Hepatocyte (in vitro differentiated cells): ENCODE measurements around the gene SLC45A2. TPM values are rescaled to one million over a fixed set of nuclear protein-coding genes. Genes with fewer than 3 reads are reported as not detected.
A peak's percentile ranks its signal among the peaks of the same experiment; 100 is the strongest.

ENCODE experiments used
- DNase-seq: peaks from one replicate; pipeline ENCODE4 v3.0.0-alpha.2; 2016; ENCODE audit warnings: low spot score
- H2AFZ ChIP-seq: fragments of 200-600 bp; sonication (generic); 2 replicates; pipeline ENCODE4 v1.6.0; 2016; ENCODE audit warnings: antibody characterized with exemption, mild to moderate bottlenecking
- H3K27ac ChIP-seq: fragments of 200-600 bp; sonication (generic); 2 replicates; pipeline ENCODE4 v1.5.1; 2016; ENCODE audit warnings: mild to moderate bottlenecking
- H3K27me3 ChIP-seq: fragments of 200-600 bp; sonication (generic); 2 replicates; pipeline ENCODE4 v1.6.1; 2016
- H3K36me3 ChIP-seq: fragments of 200-600 bp; sonication (generic); replicated peaks from 2 replicates; pipeline ENCODE4 v1.5.1; 2016; ENCODE audit warnings: low read depth; ENCODE audit not compliant: insufficient read depth
- H3K4me1 ChIP-seq: fragments of 200-600 bp; sonication (generic); 2 replicates; pipeline ENCODE4 v1.5.1; 2016; ENCODE audit warnings: mild to moderate bottlenecking, moderate library complexity; ENCODE audit not compliant: insufficient read depth
- H3K4me2 ChIP-seq: fragments of 200-600 bp; sonication (generic); 2 replicates; pipeline ENCODE4 v1.6.0; 2016
- H3K4me3 ChIP-seq: fragments of 200-600 bp; sonication (generic); 2 replicates; pipeline ENCODE4 v1.5.1; 2016; ENCODE audit warnings: mild to moderate bottlenecking
- H3K79me2 ChIP-seq: fragments of 200-600 bp; sonication (generic); 2 replicates; pipeline ENCODE4 v1.6.0; 2017; ENCODE audit warnings: mild to moderate bottlenecking
- H3K9me2 ChIP-seq: fragments of 200-600 bp; sonication (generic); replicated peaks from 2 replicates; pipeline ENCODE4 v1.6.0; 2017; ENCODE audit warnings: mild to moderate bottlenecking; ENCODE audit not compliant: insufficient read depth
- H3K9me3 ChIP-seq: fragments of 200-600 bp; sonication (generic); 2 replicates; pipeline ENCODE4 v1.5.1; 2016; ENCODE audit warnings: low read depth, mild to moderate bottlenecking
- H4K20me1 ChIP-seq: fragments of 200-600 bp; sonication (generic); 2 replicates; pipeline ENCODE4 v1.6.0; 2016; ENCODE audit warnings: mild to moderate bottlenecking; ENCODE audit not compliant: insufficient read depth, poor library complexity, severe bottlenecking
- EZH2 ChIP-seq: fragments of 200-600 bp; sonication (generic); IDR thresholded peaks from 2 replicates; pipeline ENCODE4 v1.6.1; 2016; ENCODE audit warnings: antibody characterized with exemption, mild to moderate bottlenecking, borderline replicate concordance
- EZH2phosphoT487 ChIP-seq: fragments of 200-600 bp; sonication (generic); IDR thresholded peaks from one replicate; pipeline ENCODE4 v1.6.1; 2018; ENCODE audit warnings: antibody characterized with exemption, mild to moderate bottlenecking, low read depth, moderate library complexity; ENCODE audit not compliant: unreplicated experiment, severe bottlenecking
- WGBS: methylation state at CpG from one replicate; pipeline ENCODE4 v1.1.6; 2016; ENCODE audit warnings: low lambda C conversion rate; ENCODE audit errors: missing lambda C conversion rate; 5-methylcytosine and 5-hydroxymethylcytosine counted together
- polyA plus RNA-seq: library from polyadenylated mRNA; unstranded; fragments of >200 nt; fragmentation: Nextera tagmentation; extraction: Ambion mirVana; gene quantifications from 2 replicates; pipeline ENCODE4 v1.2.1, GENCODE V29; 2016
- total RNA-seq: library from RNA; depleted of rRNA; stranded (reverse); fragments of >200 nt; gene quantifications from 2 replicates; pipeline ENCODE4 v1.2.3, GENCODE V29; 2014
- TF ChIP-seq, protein P1 (sequence below): fragments of 200-600 bp; sonication (generic); IDR thresholded peaks from 2 replicates; pipeline ENCODE4 v1.5.1; 2016; ENCODE audit warnings: antibody characterized with exemption, mild to moderate bottlenecking; ENCODE audit not compliant: poor library complexity

SLC45A2 gene
- total and polyA plus RNA-seq, 2 experiments from 2014 or later: 1.4 to 1.8 TPM

DNA sequence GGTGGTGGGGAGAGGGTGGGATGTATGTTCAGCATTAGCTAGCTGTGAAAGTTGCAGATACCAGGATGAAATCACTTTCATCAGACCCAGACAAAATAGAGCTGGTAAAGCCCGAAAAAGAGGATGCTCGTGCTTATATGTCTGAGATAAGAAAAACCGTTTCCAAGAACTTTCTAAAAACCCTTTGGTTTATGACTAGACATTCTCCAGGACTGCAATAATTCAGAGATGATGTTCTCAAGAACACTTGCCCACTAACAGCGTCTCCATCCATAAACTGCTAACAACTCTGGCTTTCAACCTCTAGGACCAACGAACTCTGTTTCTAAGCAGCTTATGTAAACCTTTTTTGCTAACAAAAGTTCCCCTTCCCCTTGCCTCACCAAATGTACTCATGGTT, 31.7 kb upstream of the SLC45A2 start:
- H3K4me1 ChIP-seq: peaks cover 32% of the 10 kb centered on the region
- no peaks in the 10 kb centered on the region for H4K20me1 ChIP-seq
- 36% methylated on average over 5 of the region's 5 CpGs for WGBS
- H3K4me3 ChIP-seq: no peak overlapping the region
- H3K36me3 ChIP-seq: no peaks in the 10 kb centered on the region
- no peak overlapping the region for H2AFZ ChIP-seq
- peak overlapping the region; percentile 52 for H3K4me2 ChIP-seq
- no peaks in the 10 kb centered on the region for H3K9me3 ChIP-seq
- peak overlapping the region; percentile 85 for H3K27ac ChIP-seq
- DNase-seq: no peak
- no peaks in the 10 kb centered on the region for H3K79me2 ChIP-seq
- TF ChIP-seq EZH2 (no peak), EZH2phosphoT487 (no peak)
- TF ChIP-seq, protein P1, sequence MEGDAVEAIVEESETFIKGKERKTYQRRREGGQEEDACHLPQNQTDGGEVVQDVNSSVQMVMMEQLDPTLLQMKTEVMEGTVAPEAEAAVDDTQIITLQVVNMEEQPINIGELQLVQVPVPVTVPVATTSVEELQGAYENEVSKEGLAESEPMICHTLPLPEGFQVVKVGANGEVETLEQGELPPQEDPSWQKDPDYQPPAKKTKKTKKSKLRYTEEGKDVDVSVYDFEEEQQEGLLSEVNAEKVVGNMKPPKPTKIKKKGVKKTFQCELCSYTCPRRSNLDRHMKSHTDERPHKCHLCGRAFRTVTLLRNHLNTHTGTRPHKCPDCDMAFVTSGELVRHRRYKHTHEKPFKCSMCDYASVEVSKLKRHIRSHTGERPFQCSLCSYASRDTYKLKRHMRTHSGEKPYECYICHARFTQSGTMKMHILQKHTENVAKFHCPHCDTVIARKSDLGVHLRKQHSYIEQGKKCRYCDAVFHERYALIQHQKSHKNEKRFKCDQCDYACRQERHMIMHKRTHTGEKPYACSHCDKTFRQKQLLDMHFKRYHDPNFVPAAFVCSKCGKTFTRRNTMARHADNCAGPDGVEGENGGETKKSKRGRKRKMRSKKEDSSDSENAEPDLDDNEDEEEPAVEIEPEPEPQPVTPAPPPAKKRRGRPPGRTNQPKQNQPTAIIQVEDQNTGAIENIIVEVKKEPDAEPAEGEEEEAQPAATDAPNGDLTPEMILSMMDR: no peak
- no peaks in the 10 kb centered on the region for H3K27me3 ChIP-seq
- no peaks in the 10 kb centered on the region for H3K9me2 ChIP-seq

DNA sequence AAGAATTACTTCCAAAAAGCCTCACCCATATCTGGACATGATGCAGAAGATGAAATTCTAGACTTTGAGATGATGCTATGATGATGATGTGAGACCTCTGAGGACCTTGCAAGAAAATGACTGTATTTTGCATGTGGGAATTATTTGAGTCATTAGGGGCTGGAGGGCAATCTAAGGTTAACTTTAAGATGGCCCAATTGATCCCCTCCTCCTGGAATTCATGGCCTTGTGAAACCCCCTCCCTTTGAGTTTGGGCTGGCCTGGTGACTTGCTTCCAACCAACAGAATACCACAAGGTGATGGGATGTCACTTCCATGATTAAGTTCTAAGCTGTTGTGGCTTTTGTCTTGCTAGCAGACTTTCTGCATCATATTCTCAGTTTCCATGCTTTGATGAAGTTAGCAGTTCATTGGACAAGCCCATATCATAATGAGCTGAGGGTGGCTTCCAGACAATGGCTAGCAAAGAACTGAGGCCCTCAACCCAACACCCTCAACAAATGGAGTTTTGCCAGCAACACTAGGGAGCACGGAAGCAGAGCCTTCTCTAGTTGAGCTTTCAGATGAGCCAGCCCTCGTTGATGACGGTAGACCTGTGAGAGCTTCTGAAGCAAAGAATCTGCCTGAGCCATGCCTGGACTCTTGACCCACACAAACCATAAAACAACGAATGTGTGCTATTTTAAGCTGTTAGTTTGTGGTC, 30.8 kb upstream of the SLC45A2 start:
- peak overlapping the region; percentile 2 for H3K4me2 ChIP-seq
- no peaks in the 10 kb centered on the region for H4K20me1 ChIP-seq
- H3K4me3 ChIP-seq: no peak overlapping the region
- no peaks in the 10 kb centered on the region for H3K36me3 ChIP-seq
- H3K27me3 ChIP-seq: no peaks in the 10 kb centered on the region
- H3K79me2 ChIP-seq: no peaks in the 10 kb centered on the region
- no peak overlapping the region for H2AFZ ChIP-seq
- peak overlapping the region; percentile 85 for H3K27ac ChIP-seq
- H3K9me3 ChIP-seq: no peaks in the 10 kb centered on the region
- DNase-seq: peak; percentile 57
- TF ChIP-seq EZH2: no peak
- TF ChIP-seq EZH2phosphoT487: no peak
- TF ChIP-seq, protein P1: no peak
- 54% methylated on average over 4 of the region's 4 CpGs for WGBS
- H3K4me1 ChIP-seq: peaks cover 30% of the 10 kb centered on the region
- no peaks in the 10 kb centered on the region for H3K9me2 ChIP-seq

DNA sequence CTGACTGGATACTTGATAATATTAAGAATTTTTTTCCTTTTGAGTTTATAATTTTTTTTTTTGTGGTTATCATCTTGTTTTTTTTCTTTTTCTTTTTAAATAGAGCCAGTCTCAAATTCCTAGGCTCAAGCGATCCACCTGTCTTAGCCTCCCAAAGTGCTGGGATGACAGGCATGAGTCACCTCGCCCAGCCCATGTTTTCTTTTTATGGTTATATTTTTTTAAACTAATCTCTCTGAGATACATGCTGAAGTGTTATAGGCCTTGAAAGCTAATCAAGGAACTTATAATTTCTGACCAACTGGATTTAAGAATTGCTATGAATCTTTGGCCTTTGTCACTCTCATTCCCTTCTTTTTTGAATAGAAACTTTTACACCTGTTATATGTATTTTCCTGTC, 30.1 kb upstream of the SLC45A2 start:
- no peak overlapping the region for H3K4me2 ChIP-seq
- WGBS: 84% methylated on average over 2 of the region's 2 CpGs
- H3K27ac ChIP-seq: peak overlapping the region; percentile 85
- H2AFZ ChIP-seq: no peak overlapping the region
- H3K4me1 ChIP-seq: peaks cover 27% of the 10 kb centered on the region
- no peak overlapping the region for H3K4me3 ChIP-seq
- DNase-seq: no peak
- no peaks in the 10 kb centered on the region for H3K36me3 ChIP-seq
- no peaks in the 10 kb centered on the region for H3K27me3 ChIP-seq
- H3K9me3 ChIP-seq: no peaks in the 10 kb centered on the region
- no peaks in the 10 kb centered on the region for H3K79me2 ChIP-seq
- TF ChIP-seq EZH2 (no peak), EZH2phosphoT487 (no peak)
- TF ChIP-seq, protein P1: no peak
- H4K20me1 ChIP-seq: no peaks in the 10 kb centered on the region
- H3K9me2 ChIP-seq: no peaks in the 10 kb centered on the region
